Central memory CD4-positive, alpha-beta T cell (primary cell): ENCODE measurements around the gene SLC7A1.
"Not testable (repeated sequence)": the region's sequence is repeated elsewhere in the genome, so short reads cannot be mapped to it uniquely, and the experiment has no call there.

Source experiments
- DNase-seq: peaks from one replicate; pipeline ENCODE4 v3.0.0; 2022
- total RNA-seq, 3 experiments: gene quantifications; one replicate each; lab custom pipeline; 2026; lab: John Stamatoyannopoulos, UW

The SLC7A1 gene
- 41.3 to 359 (median 168) reads per million in 3 experiments for total RNA-seq

DNA sequence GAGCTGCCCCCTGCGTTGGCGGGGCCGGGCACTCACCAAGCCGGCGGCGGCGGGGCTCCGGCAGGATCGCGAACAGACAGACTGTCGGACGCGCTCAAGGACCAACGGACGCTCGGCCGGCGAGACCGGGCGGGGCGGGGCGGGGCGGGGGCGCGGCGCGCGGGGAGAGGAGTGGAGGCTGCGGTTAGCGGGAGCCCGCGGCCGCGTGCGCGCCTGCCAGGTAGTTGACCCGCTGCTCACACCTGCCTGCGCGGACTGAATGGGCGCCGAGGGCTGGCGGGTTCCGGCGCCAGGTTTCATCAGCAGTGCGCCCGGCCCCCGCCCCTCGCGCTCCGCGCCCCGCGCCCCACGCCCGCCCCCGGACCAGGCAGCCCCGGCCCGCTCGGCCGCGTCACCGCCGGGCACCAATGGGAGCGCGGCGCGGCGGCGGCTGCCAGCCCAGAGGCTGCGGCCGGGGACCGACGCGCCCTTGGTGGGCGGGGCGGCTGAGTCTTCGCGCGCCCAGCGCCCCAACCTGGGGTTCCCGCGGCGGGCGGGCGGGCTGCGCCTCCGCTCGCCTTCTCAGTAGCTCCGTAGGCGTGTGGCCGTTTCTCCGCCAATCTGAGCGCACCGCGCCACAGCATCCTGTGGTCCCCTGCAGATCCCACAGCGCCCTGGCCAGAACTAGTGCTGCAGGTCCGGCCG is at the start of gene SLC7A1:
Gene SLC7A1 (minus strand): TSS at position 309 of the 684 bp plus-strand sequence. CDS start 59,500 bp downstream, outside the sequence.
- DNase-seq, result peak; percentile 86

- DNase-seq, result no peak
These were observed 45.2 kb upstream of the SLC7A1 start for GRCh38 chr13:29640665-29641064.

- DNase-seq, result not testable (repeated sequence)
These were observed 41.3 kb upstream of the SLC7A1 start for GRCh38 chr13:29636831-29637230.

- no peak for DNase-seq
These were observed 29.5 kb upstream of the SLC7A1 start for GRCh38 chr13:29624997-29625396.

DNA sequence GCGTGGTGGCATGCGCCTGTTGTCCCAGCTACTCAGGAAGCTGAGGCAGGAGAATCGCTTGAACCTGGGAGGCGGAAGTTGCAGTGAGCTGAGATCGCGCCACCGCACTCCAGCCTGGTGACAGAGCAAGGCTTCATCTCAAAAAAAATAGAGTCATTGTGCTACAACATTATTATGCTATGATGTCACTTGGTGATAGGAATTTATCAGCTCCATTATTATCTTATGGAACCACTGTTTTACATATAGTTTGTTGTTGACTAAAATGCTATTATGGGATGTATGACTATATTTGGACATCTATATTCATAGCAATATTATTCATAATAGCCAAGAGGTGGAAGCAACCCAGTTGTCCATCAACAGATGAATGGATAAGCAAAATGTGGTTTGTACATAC is 26.4 kb upstream of the SLC7A1 start:
- DNase-seq, result no peak

- no peak for DNase-seq
These were observed 25.7 kb upstream of the SLC7A1 start for GRCh38 chr13:29621051-29621800.

GRCh38 chr13:29619995-29620394 is 24.5 kb upstream of the SLC7A1 start:
- no peak for DNase-seq

- no peak for DNase-seq
These were observed 17.6 kb upstream of the SLC7A1 start for GRCh38 chr13:29613101-29613500.

GRCh38 chr13:29607465-29607864 is 12.0 kb upstream of the SLC7A1 start:
- no peak for DNase-seq

DNA sequence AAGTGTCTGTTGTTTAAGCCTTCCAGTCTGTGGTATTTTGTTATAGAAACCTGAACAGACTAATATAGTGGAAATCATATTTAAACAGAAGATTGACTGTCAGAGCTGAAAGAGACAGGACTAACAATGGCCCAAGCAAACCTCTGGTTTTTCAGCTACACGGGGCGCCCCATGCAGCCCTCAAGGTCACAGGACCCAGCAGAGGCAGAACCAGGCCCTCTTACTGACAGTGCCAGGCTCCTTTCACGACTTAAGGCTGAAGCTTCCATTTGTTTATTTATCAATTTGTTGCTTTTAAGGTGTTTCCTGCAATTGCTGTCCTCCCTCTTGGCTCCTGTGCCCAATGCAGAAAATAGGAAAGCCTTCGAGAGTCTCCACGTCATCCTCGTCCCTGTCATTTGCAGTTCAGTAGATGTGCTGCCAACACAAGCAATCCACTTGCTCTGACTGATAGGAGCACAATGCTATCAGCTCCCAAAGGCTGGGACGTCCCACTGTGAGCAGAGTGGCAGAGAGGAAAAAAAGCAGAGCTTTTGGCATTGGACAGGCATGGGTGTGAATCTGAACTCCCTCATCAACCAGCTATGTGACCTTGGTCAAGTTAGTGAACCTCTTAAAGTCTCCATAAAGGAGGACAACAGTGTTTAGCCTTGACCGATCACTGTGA is 10.5 kb upstream of the SLC7A1 start:
- no peak for DNase-seq

DNA sequence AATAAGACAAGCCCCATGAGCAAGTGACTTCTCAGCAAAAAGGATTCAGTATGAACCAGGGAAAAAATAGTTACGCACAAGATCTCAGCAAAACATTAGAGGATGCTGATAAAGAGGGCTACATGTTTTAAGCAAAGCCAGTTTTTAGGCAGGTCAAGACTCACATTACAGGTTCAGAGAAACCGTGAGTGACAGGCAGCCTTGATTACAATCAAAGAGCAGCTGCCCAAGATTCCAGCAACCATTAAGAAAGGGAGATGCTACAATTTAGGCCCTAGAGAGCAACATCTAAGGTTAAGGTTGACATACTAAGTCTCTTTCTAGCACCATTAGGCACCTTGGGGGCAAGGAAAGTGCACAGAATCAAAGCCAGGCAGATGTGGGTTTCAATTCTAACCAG is 2.8 kb upstream of the SLC7A1 start:
- DNase-seq, result no peak

- DNase-seq, result no peak
These were observed 2.2 kb upstream of the SLC7A1 start for GRCh38 chr13:29597706-29598105.

DNA sequence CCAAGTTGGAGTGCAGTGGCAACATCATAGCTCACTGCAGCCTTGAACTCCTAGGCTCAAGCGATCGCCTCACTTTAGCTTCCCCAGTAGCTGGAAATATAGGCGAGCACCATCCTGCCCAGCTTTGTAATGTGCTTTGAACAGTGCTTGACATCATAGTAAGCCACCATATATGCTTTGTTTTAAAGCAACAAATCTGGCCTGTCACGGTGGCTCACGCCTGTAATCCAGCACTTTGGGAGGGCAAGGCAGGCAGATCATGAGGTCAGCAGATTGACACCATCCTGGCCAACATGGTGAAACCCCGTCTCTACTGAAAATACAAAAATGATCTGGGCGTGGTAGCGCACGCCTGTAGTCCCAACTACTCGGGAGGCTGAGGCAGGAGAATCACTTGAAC is 1.8 kb upstream of the SLC7A1 start:
- DNase-seq, result no peak

GRCh38 chr13:29596064-29596418 is 553 bp upstream of the SLC7A1 start:
- no peak for DNase-seq

DNA sequence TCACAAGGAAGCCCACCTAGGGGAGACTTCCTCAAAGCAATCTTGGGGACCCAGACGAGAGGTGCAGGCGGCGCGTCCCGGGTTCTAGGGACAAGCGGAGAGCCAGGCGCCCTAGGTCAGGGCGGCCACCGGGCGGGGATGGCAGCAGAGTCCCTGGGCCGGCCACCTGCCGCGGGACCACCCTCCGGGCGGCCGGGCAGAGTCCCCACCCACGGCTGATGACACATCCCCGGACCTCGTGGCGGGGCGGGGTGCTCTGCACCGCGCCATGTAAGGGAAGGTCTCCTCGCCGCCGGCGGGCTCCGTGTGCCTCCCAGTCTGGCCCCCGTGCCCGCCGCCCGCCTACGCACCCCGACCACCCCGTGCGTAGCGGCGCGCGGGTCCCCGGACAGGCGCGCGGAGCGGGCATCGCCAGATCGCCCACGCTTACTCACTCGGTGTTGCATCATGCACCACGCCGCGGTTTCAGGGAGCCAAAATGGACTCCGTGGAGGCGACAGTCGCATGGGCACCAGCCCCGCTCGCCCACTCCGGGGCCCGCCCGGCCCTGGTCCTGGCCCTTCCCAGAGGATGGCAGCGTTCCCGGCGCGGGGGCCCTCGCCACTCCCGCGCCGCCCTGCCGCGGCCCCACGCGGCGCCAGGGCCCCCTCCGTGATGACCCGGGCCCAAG is 643 bp downstream of the SLC7A1 start:
- DNase-seq, result peak; percentile 51

- DNase-seq, result peak; percentile 43
These were observed 1.2 kb downstream of the SLC7A1 start for GRCh38 chr13:29594303-29594709.

GRCh38 chr13:29593605-29594297 is 1.7 kb downstream of the SLC7A1 start:
- DNase-seq, result no peak

- no peak for DNase-seq
These were observed 4.2 kb downstream of the SLC7A1 start for GRCh38 chr13:29591310-29591709.

- DNase-seq, result no peak
These were observed 5.5 kb downstream of the SLC7A1 start for GRCh38 chr13:29589967-29590366.

- no peak for DNase-seq
These were observed 6.3 kb downstream of the SLC7A1 start for GRCh38 chr13:29589234-29589633.

DNA sequence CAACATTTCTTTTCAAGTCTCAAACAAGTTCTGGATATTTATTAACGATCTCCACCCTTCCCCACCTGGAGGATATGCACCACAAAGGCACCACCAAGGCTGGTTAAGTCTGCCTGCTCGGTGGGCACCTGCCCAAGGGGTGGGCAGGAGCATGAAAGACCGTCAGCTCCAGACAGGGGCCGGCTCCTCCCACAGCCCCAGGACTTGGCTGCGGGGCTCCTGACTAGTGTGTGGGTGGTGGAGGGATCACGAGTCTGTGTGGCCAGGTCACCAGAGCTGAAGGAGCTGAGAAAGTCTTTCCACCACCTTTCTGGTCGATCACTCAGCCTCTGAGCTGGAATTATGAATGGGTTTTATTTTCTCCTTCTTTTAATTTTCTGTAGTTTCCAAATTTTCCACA is 7.8 kb downstream of the SLC7A1 start:
- DNase-seq, result no peak

- DNase-seq, result no peak
These were observed 12.3 kb downstream of the SLC7A1 start for GRCh38 chr13:29583073-29583785.
